Neural progenitor cell (in vitro differentiated cells): ENCODE results near the gene SLC30A4. TPM values are rescaled to one million over a fixed set of nuclear protein-coding genes. Genes with fewer than 3 reads are reported as not detected.
"Not testable (repeated sequence)": the region's sequence is repeated elsewhere in the genome, so short reads cannot be mapped to it uniquely, and the experiment has no call there.

Source experiments
- DNase-seq: peaks from one replicate; pipeline ENCODE4 v3.0.0-alpha.2; 2016; ENCODE audit warnings: low spot score
- H2AFZ ChIP-seq: fragments of 200-600 bp; sonication (generic); replicated peaks from 2 replicates; pipeline ENCODE4 v1.6.1; 2016; ENCODE audit warnings: antibody characterized with exemption
- H3F3A ChIP-seq: fragments of 200-600 bp; sonication (generic); 2 replicates; pipeline ENCODE4 v1.6.1; 2016; ENCODE audit warnings: antibody characterized with exemption, low read depth
- H3K27ac ChIP-seq: fragments of 200-600 bp; sonication (generic); 2 replicates; pipeline ENCODE4 v1.5.1; 2016; ENCODE audit warnings: mild to moderate bottlenecking
- H3K27me3 ChIP-seq: fragments of 200-600 bp; sonication (generic); 2 replicates; pipeline ENCODE4 v1.6.1; 2016; ENCODE audit warnings: mild to moderate bottlenecking, moderate library complexity
- H3K36me3 ChIP-seq: fragments of 200-600 bp; sonication (generic); 2 replicates; pipeline ENCODE4 v1.5.1; 2016
- H3K4me1 ChIP-seq: fragments of 200-600 bp; sonication (generic); 2 replicates; pipeline ENCODE4 v1.6.1; 2016; ENCODE audit warnings: mixed run types
- H3K4me2 ChIP-seq: fragments of 200-600 bp; sonication (generic); 2 replicates; pipeline ENCODE4 v1.6.1; 2016
- H3K4me3 ChIP-seq: fragments of 200-600 bp; sonication (generic); 2 replicates; pipeline ENCODE4 v1.5.1; 2016
- H3K79me2 ChIP-seq: fragments of 200-600 bp; sonication (generic); 2 replicates; pipeline ENCODE4 v1.6.1; 2016; ENCODE audit warnings: low read depth
- H3K9ac ChIP-seq: fragments of 200-600 bp; sonication (generic); 2 replicates; pipeline ENCODE4 v1.6.1; 2016
- H3K9me3 ChIP-seq: fragments of 200-600 bp; sonication (generic); 2 replicates; pipeline ENCODE4 v1.5.1; 2016; ENCODE audit warnings: low read depth
- H4K20me1 ChIP-seq: fragments of 200-600 bp; sonication (generic); 2 replicates; pipeline ENCODE4 v1.6.1; 2016; ENCODE audit warnings: low read depth
- H3K27ac Mint-ChIP-seq: 3 replicates; pipeline ENCODE4 v1.8.0; 2021; ENCODE audit warnings: mixed read lengths
- H3K27me3 Mint-ChIP-seq: 2 replicates; pipeline ENCODE4 v1.8.0; 2022; ENCODE audit warnings: low read depth, mild to moderate bottlenecking, inconsistent platforms, moderate library complexity, mixed read lengths; ENCODE audit not compliant: insufficient read depth
- H3K36me3 Mint-ChIP-seq: 3 replicates; pipeline ENCODE4 v1.8.0; 2021; ENCODE audit warnings: mixed read lengths
- H3K4me1 Mint-ChIP-seq: 3 replicates; pipeline ENCODE4 v1.8.0; 2021; ENCODE audit warnings: mixed read lengths
- H3K4me3 Mint-ChIP-seq: 3 replicates; pipeline ENCODE4 v1.8.0; 2021; ENCODE audit warnings: mild to moderate bottlenecking, moderate library complexity, mixed read lengths
- H3K9me3 Mint-ChIP-seq: 3 replicates; pipeline ENCODE4 v1.8.0; 2020; ENCODE audit warnings: mixed read lengths
- EZH2 ChIP-seq: fragments of 200-600 bp; sonication (generic); IDR thresholded peaks from 2 replicates; pipeline ENCODE4 v1.6.1; 2017; ENCODE audit warnings: antibody characterized with exemption, mild to moderate bottlenecking, moderate library complexity
- EZH2phosphoT487 ChIP-seq: fragments of 200-600 bp; sonication (generic); IDR thresholded peaks from 2 replicates; pipeline ENCODE4 v1.6.1; 2017; ENCODE audit warnings: antibody characterized with exemption
- total RNA-seq: library from RNA; depleted of rRNA; stranded (reverse); fragments of >200 nt; gene quantifications from 2 replicates; pipeline ENCODE4 v1.2.3, GENCODE V29; 2015; ENCODE audit warnings: low replicate concordance
- TF ChIP-seq, protein P1 (sequence below): fragments of 200-600 bp; sonication (generic); IDR thresholded peaks from 2 replicates; pipeline ENCODE4 v1.5.1; 2017; ENCODE audit warnings: antibody characterized with exemption, mild to moderate bottlenecking

The SLC30A4 gene
- total RNA-seq, 1 donor from 2014 or later, result 0.02 TPM

DNA sequence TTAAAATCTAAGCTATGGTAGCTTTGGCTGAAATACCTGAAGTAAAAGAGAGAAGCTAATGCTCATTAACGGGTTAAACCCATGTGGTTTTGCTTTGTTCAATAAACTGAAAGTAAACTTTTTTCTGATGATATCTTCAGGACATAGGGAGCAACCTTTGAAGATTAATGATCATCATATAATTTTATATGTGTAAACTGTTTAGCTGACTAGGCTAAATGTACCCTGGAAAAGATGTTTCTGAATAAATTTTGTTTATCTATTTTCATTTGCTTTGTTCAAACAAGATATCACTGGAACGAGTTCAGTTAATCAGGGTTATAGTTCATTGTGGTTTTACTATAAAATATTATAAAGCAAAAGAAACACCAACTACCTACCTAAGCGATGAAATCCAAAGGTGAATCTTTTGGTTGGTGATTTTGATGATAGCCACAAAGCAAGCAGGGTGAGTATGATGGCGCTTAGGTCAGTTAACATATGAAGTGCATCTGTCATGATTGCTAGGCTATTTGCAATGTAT lies 11.7 kb downstream of the SLC30A4 start:
- no peaks in the 10 kb centered on the region for H3K4me1 ChIP-seq
- H3K4me3 ChIP-seq, result no peak overlapping the region
- Mint-ChIP-seq H3K9me3 (no peaks in the 10 kb centered on the region), H3K4me3 (no peak overlapping the region), H3K36me3 (no peaks in the 10 kb centered on the region), H3K27ac (no peak overlapping the region), H3K27me3 (no peaks in the 10 kb centered on the region), H3K4me1 (no peaks in the 10 kb centered on the region)
- H3K36me3 ChIP-seq, result no peaks in the 10 kb centered on the region
- no peak overlapping the region for H3K9ac ChIP-seq
- H3K27me3 ChIP-seq, result peaks cover 13% of the 10 kb centered on the region
- H3F3A ChIP-seq, result no peaks in the 10 kb centered on the region
- H3K27ac ChIP-seq, result no peak overlapping the region
- H3K79me2 ChIP-seq, result no peaks in the 10 kb centered on the region
- no peak overlapping the region for H2AFZ ChIP-seq
- TF ChIP-seq EZH2, result no peak
- TF ChIP-seq, protein P1, sequence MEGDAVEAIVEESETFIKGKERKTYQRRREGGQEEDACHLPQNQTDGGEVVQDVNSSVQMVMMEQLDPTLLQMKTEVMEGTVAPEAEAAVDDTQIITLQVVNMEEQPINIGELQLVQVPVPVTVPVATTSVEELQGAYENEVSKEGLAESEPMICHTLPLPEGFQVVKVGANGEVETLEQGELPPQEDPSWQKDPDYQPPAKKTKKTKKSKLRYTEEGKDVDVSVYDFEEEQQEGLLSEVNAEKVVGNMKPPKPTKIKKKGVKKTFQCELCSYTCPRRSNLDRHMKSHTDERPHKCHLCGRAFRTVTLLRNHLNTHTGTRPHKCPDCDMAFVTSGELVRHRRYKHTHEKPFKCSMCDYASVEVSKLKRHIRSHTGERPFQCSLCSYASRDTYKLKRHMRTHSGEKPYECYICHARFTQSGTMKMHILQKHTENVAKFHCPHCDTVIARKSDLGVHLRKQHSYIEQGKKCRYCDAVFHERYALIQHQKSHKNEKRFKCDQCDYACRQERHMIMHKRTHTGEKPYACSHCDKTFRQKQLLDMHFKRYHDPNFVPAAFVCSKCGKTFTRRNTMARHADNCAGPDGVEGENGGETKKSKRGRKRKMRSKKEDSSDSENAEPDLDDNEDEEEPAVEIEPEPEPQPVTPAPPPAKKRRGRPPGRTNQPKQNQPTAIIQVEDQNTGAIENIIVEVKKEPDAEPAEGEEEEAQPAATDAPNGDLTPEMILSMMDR, result no peak
- TF ChIP-seq EZH2phosphoT487, result no peak
- no peak overlapping the region for H3K4me2 ChIP-seq
- DNase-seq, result no peak
- H3K9me3 ChIP-seq, result no peaks in the 10 kb centered on the region
- H4K20me1 ChIP-seq, result no peaks in the 10 kb centered on the region

DNA sequence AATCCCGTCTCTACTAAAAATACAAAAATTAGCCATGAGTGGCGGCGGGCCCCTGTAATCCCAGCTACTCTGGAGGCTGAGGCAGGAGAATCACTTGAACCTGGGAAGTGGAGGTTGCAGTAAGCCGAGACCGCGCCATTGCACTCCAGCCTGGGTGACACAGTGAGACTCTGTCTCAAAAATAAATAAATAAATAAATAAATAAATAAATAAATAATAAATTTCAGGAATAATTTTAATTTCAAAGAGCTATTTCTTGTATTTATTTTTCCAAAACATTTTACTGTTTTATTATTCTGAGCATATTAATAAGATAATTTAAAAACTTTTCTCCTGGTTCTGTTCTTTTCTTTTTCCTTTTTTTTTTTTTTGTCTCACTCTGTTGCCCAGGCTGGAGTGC lies 15.4 kb downstream of the SLC30A4 start:
- not testable (repeated sequence) for H3K36me3 Mint-ChIP-seq, H3K9ac ChIP-seq, H3K4me3 ChIP-seq, H3K9me3 Mint-ChIP-seq, H3K4me3 Mint-ChIP-seq, H3K4me1 ChIP-seq, H4K20me1 ChIP-seq, H3K9me3 ChIP-seq, H3K27ac ChIP-seq, H3K27me3 Mint-ChIP-seq, H3K4me1 Mint-ChIP-seq, H3K4me2 ChIP-seq, DNase-seq, H3K79me2 ChIP-seq, H3K27ac Mint-ChIP-seq, H2AFZ ChIP-seq, H3K36me3 ChIP-seq, H3F3A ChIP-seq
- peaks cover 12% of the 10 kb centered on the region for H3K27me3 ChIP-seq

DNA sequence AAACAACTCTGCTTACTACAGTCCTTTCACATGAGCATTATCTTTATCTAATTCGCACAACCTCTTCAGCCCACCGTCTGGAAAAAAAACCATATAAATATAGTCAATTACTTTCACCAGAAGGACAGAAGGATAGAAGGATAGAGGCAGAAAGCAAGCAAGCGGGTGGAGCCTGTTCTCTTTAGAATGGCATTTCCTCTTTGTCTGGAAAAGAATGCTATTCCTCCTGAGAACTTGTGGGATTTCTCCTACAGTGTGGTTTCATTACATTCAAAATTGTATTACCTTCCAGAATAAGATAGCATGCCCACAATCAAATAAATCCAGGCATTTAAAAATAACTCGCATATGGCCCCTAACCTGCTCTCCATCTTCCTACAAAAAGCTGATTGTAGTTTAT lies 23.1 kb downstream of the SLC30A4 start:
- H3K27me3 ChIP-seq, result no peaks in the 10 kb centered on the region
- Mint-ChIP-seq H3K9me3 (no peaks in the 10 kb centered on the region), H3K4me3 (no peak overlapping the region), H3K27me3 (peaks cover 5% of the 10 kb centered on the region), H3K4me1 (no peaks in the 10 kb centered on the region), H3K27ac (no peak overlapping the region), H3K36me3 (no peaks in the 10 kb centered on the region)
- DNase-seq, result no peak
- H3K4me1 ChIP-seq, result no peaks in the 10 kb centered on the region
- no peaks in the 10 kb centered on the region for H3F3A ChIP-seq
- no peak overlapping the region for H2AFZ ChIP-seq
- TF ChIP-seq, protein P1, result no peak
- TF ChIP-seq EZH2, result no peak
- TF ChIP-seq EZH2phosphoT487, result no peak
- no peaks in the 10 kb centered on the region for H3K36me3 ChIP-seq
- H4K20me1 ChIP-seq, result no peaks in the 10 kb centered on the region
- H3K9me3 ChIP-seq, result no peaks in the 10 kb centered on the region
- no peak overlapping the region for H3K9ac ChIP-seq
- H3K79me2 ChIP-seq, result no peaks in the 10 kb centered on the region
- H3K4me3 ChIP-seq, result no peak overlapping the region
- no peak overlapping the region for H3K4me2 ChIP-seq
- no peak overlapping the region for H3K27ac ChIP-seq

DNA sequence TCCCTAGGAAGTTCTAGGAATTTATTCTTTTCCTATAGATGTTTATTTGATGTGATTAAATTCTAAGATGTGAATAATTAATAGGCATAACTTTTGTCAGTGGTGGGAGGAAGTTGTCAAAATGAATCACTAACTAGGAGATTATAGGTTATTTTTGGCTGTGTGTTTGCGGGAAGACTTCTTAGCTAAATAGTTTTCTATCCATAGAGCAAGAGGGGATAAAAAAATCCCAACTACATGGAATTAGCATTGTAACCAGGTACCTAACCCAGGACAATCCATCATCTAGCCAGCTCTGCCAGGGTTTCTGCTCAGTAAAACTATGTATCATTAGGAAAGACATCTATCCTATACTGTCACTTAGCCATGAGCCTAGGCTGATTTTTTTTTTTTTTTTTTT lies 23.9 kb downstream of the SLC30A4 start:
- no peaks in the 10 kb centered on the region for H3K4me1 ChIP-seq
- H2AFZ ChIP-seq, result no peak overlapping the region
- H3K4me1 Mint-ChIP-seq, result no peaks in the 10 kb centered on the region
- H3K27ac Mint-ChIP-seq, result no peak overlapping the region
- H3K79me2 ChIP-seq, result no peaks in the 10 kb centered on the region
- TF ChIP-seq EZH2phosphoT487, result no peak
- TF ChIP-seq, protein P1, result no peak
- no peak for TF ChIP-seq EZH2
- DNase-seq, result no peak
- no peaks in the 10 kb centered on the region for H3K27me3 ChIP-seq
- H3K4me3 ChIP-seq, result no peak overlapping the region
- no peaks in the 10 kb centered on the region for H3K36me3 Mint-ChIP-seq
- H3K27me3 Mint-ChIP-seq, result peaks cover 5% of the 10 kb centered on the region
- no peaks in the 10 kb centered on the region for H3K36me3 ChIP-seq
- no peaks in the 10 kb centered on the region for H3F3A ChIP-seq
- no peaks in the 10 kb centered on the region for H4K20me1 ChIP-seq
- no peak overlapping the region for H3K9ac ChIP-seq
- H3K9me3 ChIP-seq, result no peaks in the 10 kb centered on the region
- no peak overlapping the region for H3K4me2 ChIP-seq
- H3K4me3 Mint-ChIP-seq, result no peak overlapping the region
- no peak overlapping the region for H3K27ac ChIP-seq
- H3K9me3 Mint-ChIP-seq, result no peaks in the 10 kb centered on the region
